PFSK-1 (cell line): ENCODE results near the gene ZSCAN5B.

Experiments used
- POLR2AphosphoS5 ChIP-seq: IDR thresholded peaks from 2 replicates; pipeline ENCODE4 v1.6.1; 2012; ENCODE audit warnings: low read depth, mild to moderate bottlenecking, control low read depth, low read length, moderate library complexity
- TAF1 ChIP-seq: IDR thresholded peaks from 2 replicates; pipeline ENCODE4 v1.6.1; 2012; ENCODE audit warnings: low read length, control low read depth, borderline replicate concordance; ENCODE audit not compliant: insufficient read depth

DNA sequence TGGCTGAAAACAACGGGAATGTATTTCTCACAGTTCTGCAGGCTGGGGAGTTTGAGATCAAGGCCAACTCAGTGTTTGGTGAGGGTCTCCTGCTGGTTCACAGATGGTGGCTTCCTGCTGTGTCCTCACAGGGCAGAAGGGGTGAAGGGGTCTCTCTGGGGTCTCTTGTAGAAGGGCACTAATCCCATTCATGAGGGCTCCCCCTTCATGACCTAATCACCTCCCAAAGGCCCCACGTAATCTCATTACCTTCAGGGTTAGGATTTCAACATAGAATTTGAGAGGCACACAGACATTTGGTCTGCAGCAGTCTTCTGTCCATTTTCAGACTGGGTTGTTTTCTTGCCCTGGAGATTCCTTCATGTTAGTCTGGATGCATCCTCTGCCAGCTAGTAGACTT is 44.9 kb downstream of the ZSCAN5B start:
- TF ChIP-seq POLR2AphosphoS5 = no peak
- no peak for TF ChIP-seq TAF1
